Neural progenitor cell (in vitro differentiated cells): Measurements from ENCODE around the gene TCF23. TPM values are rescaled to one million over a fixed set of nuclear protein-coding genes. Genes with fewer than 3 reads are reported as not detected.

ENCODE experiments used
- DNase-seq: peaks from one replicate; pipeline ENCODE4 v3.0.0-alpha.2; 2016; ENCODE audit warnings: low spot score
- H2AFZ ChIP-seq: fragments of 200-600 bp; sonication (generic); replicated peaks from 2 replicates; pipeline ENCODE4 v1.6.1; 2016; ENCODE audit warnings: antibody characterized with exemption
- H3F3A ChIP-seq: fragments of 200-600 bp; sonication (generic); 2 replicates; pipeline ENCODE4 v1.6.1; 2016; ENCODE audit warnings: antibody characterized with exemption, low read depth
- H3K27ac ChIP-seq: fragments of 200-600 bp; sonication (generic); 2 replicates; pipeline ENCODE4 v1.5.1; 2016; ENCODE audit warnings: mild to moderate bottlenecking
- H3K27me3 ChIP-seq: fragments of 200-600 bp; sonication (generic); 2 replicates; pipeline ENCODE4 v1.6.1; 2016; ENCODE audit warnings: mild to moderate bottlenecking, moderate library complexity
- H3K36me3 ChIP-seq: fragments of 200-600 bp; sonication (generic); 2 replicates; pipeline ENCODE4 v1.5.1; 2016
- H3K4me1 ChIP-seq: fragments of 200-600 bp; sonication (generic); 2 replicates; pipeline ENCODE4 v1.6.1; 2016; ENCODE audit warnings: mixed run types
- H3K4me2 ChIP-seq: fragments of 200-600 bp; sonication (generic); 2 replicates; pipeline ENCODE4 v1.6.1; 2016
- H3K4me3 ChIP-seq: fragments of 200-600 bp; sonication (generic); 2 replicates; pipeline ENCODE4 v1.5.1; 2016
- H3K79me2 ChIP-seq: fragments of 200-600 bp; sonication (generic); 2 replicates; pipeline ENCODE4 v1.6.1; 2016; ENCODE audit warnings: low read depth
- H3K9ac ChIP-seq: fragments of 200-600 bp; sonication (generic); 2 replicates; pipeline ENCODE4 v1.6.1; 2016
- H3K9me3 ChIP-seq: fragments of 200-600 bp; sonication (generic); 2 replicates; pipeline ENCODE4 v1.5.1; 2016; ENCODE audit warnings: low read depth
- H4K20me1 ChIP-seq: fragments of 200-600 bp; sonication (generic); 2 replicates; pipeline ENCODE4 v1.6.1; 2016; ENCODE audit warnings: low read depth
- H3K27ac Mint-ChIP-seq: 3 replicates; pipeline ENCODE4 v1.8.0; 2021; ENCODE audit warnings: mixed read lengths
- H3K27me3 Mint-ChIP-seq: 2 replicates; pipeline ENCODE4 v1.8.0; 2022; ENCODE audit warnings: low read depth, mild to moderate bottlenecking, inconsistent platforms, moderate library complexity, mixed read lengths; ENCODE audit not compliant: insufficient read depth
- H3K36me3 Mint-ChIP-seq: 3 replicates; pipeline ENCODE4 v1.8.0; 2021; ENCODE audit warnings: mixed read lengths
- H3K4me1 Mint-ChIP-seq: 3 replicates; pipeline ENCODE4 v1.8.0; 2021; ENCODE audit warnings: mixed read lengths
- H3K4me3 Mint-ChIP-seq: 3 replicates; pipeline ENCODE4 v1.8.0; 2021; ENCODE audit warnings: mild to moderate bottlenecking, moderate library complexity, mixed read lengths
- H3K9me3 Mint-ChIP-seq: 3 replicates; pipeline ENCODE4 v1.8.0; 2020; ENCODE audit warnings: mixed read lengths
- CTCF ChIP-seq: fragments of 200-600 bp; sonication (generic); IDR thresholded peaks from 2 replicates; pipeline ENCODE4 v1.5.1; 2017; ENCODE audit warnings: antibody characterized with exemption, mild to moderate bottlenecking
- EZH2 ChIP-seq: fragments of 200-600 bp; sonication (generic); IDR thresholded peaks from 2 replicates; pipeline ENCODE4 v1.6.1; 2017; ENCODE audit warnings: antibody characterized with exemption, mild to moderate bottlenecking, moderate library complexity
- EZH2phosphoT487 ChIP-seq: fragments of 200-600 bp; sonication (generic); IDR thresholded peaks from 2 replicates; pipeline ENCODE4 v1.6.1; 2017; ENCODE audit warnings: antibody characterized with exemption
- total RNA-seq: library from RNA; depleted of rRNA; stranded (reverse); fragments of >200 nt; gene quantifications from 2 replicates; pipeline ENCODE4 v1.2.3, GENCODE V29; 2015; ENCODE audit warnings: low replicate concordance

Gene TCF23
- total RNA-seq, 1 donor from 2014 or later, result not detected

- no peaks in the 10 kb centered on the region for H3F3A ChIP-seq
- DNase-seq, result no peak
- no peaks in the 10 kb centered on the region for H3K27me3 ChIP-seq
- H3K36me3 ChIP-seq, result no peaks in the 10 kb centered on the region
- no peak overlapping the region for H3K4me2 ChIP-seq
- Mint-ChIP-seq H3K36me3 (no peaks in the 10 kb centered on the region), H3K4me3 (no peak overlapping the region), H3K4me1 (no peaks in the 10 kb centered on the region), H3K27ac (no peak overlapping the region), H3K27me3 (peaks cover 2% of the 10 kb centered on the region), H3K9me3 (no peaks in the 10 kb centered on the region)
- TF ChIP-seq EZH2, result no peak
- TF ChIP-seq CTCF, result no peak
- H3K4me1 ChIP-seq, result no peaks in the 10 kb centered on the region
- no peaks in the 10 kb centered on the region for H3K79me2 ChIP-seq
- no peak overlapping the region for H3K27ac ChIP-seq
- no peaks in the 10 kb centered on the region for H4K20me1 ChIP-seq
- no peak overlapping the region for H3K9ac ChIP-seq
- H3K4me3 ChIP-seq, result no peak overlapping the region
- peak overlapping the region; percentile 34 for H2AFZ ChIP-seq
- H3K9me3 ChIP-seq, result no peaks in the 10 kb centered on the region
Observed at GRCh38 chr2:27159271-27159670, 10.5 kb downstream of the TCF23 start.

- no peaks in the 10 kb centered on the region for H3K79me2 ChIP-seq
- H3K4me3 Mint-ChIP-seq, result no peak overlapping the region
- DNase-seq, result no peak
Observed at GRCh38 chr2:27160191-27160590, 11.4 kb downstream of the TCF23 start.

GRCh38 chr2:27162151-27163121 is 13.6 kb downstream of the TCF23 start:
- Histone ChIP-seq H3K9ac (no peak overlapping the region), H2AFZ (no peak overlapping the region), H3K27ac (no peak overlapping the region), H3K4me1 (peaks cover 4% of the 10 kb centered on the region), H3K4me3 (no peak overlapping the region), H4K20me1 (no peaks in the 10 kb centered on the region), H3K79me2 (no peaks in the 10 kb centered on the region), H3K4me2 (no peak overlapping the region), H3K27me3 (no peaks in the 10 kb centered on the region), H3K9me3 (no peaks in the 10 kb centered on the region), H3K36me3 (no peaks in the 10 kb centered on the region), H3F3A (peaks cover 2% of the 10 kb centered on the region)
- H3K4me1 Mint-ChIP-seq, result no peaks in the 10 kb centered on the region
- H3K27ac Mint-ChIP-seq, result no peak overlapping the region
- no peaks in the 10 kb centered on the region for H3K27me3 Mint-ChIP-seq
- no peak overlapping the region for H3K4me3 Mint-ChIP-seq
- H3K9me3 Mint-ChIP-seq, result no peaks in the 10 kb centered on the region
- H3K36me3 Mint-ChIP-seq, result no peaks in the 10 kb centered on the region
- TF ChIP-seq EZH2 (no peak), CTCF (no peak), EZH2phosphoT487 (no peak)
- DNase-seq, result no peak

More at GRCh38 chr2:27160191-27160590, 11.4 kb downstream of the TCF23 start:
- Histone ChIP-seq H3F3A (no peaks in the 10 kb centered on the region), H4K20me1 (no peaks in the 10 kb centered on the region), H3K9ac (no peak overlapping the region), H3K4me1 (no peaks in the 10 kb centered on the region), H3K9me3 (no peaks in the 10 kb centered on the region), H3K4me2 (no peak overlapping the region), H3K27me3 (no peaks in the 10 kb centered on the region), H3K36me3 (no peaks in the 10 kb centered on the region), H3K27ac (no peak overlapping the region), H3K4me3 (no peak overlapping the region), H2AFZ (peak overlapping the region; percentile 34)
- Mint-ChIP-seq H3K27me3 (peaks cover 2% of the 10 kb centered on the region), H3K27ac (peak overlapping the region; percentile 53), H3K9me3 (no peaks in the 10 kb centered on the region), H3K4me1 (no peaks in the 10 kb centered on the region), H3K36me3 (no peaks in the 10 kb centered on the region)
- TF ChIP-seq EZH2, result no peak
- TF ChIP-seq EZH2phosphoT487, result no peak
- TF ChIP-seq CTCF, result no peak
